ENCODE data around the gene CPA3. TPM values are rescaled to one million over a fixed set of nuclear protein-coding genes. Genes with fewer than 3 reads are reported as not detected.

The CPA3 gene
- total RNA-seq, 1 experiment from 2014 or later = not detected

DNA sequence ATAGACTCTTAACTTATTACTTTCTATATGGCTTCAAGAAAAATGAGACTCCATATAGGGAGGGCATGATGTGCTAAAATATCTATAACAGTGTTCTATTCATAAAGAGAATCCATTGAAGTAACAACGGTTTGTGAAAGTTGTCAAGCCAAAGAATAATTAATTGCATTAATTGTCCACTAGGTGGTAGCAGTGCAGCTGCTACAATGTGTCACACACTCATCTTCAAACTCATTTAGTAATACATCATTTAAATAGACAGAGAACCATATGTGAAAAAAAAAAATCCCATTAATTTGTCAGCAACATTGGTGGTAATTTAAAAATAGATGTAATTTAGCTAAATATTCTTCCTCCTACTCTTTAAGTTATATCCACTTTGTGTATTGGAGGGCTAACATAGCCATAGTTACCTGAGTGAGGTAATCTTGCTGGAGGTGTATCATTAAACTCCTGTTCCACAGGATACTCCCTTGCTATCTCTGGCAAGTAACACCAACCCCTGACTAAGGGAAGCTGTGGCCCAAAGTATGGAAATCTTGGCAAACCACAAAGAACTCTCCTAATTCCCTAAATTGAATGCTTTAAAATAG is 3.7 kb upstream of the CPA3 start:
- DNase-seq (ENCODE audit: low spot score) = peak; percentile 63

DNA sequence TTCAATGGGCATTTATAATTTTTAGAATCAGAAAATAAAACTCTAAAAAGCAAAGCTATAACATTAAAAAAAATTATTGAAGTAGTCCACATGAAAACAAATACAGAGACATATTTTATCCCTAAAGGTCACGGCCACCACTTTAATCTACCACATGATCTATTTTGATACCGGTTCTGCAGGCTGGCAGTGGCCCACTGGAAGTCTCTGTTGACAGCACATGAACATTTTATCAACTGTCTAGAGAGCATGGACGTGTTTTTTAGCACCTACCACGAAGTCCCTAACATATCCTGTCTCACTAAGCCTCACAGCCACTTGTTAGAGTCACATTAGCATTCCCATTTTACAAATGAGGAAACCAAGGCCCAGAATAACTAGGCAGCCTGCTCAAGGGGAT is 1.8 kb upstream of the CPA3 start:
- DNase-seq (ENCODE audit: low spot score) = no peak

DNA sequence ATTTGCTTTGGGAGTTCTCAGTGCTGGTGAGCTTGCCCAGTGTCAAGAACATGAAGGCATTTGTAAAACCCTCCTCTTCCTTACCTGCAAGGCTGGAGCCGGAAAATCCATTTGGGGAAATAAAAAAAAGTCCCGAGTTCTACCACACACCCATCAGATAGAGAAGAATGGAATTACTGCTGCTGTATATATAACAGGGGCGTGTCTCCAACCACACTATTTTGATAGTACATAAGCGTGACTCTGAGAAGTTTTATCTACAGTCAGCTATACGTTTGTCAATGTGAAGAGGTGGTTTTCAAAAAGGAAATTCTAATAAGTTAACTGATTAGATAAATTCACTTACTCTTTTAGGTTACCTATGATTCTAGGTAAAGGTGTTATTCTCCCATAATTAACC is 1.3 kb upstream of the CPA3 start:
- DNase-seq (ENCODE audit: low spot score) = no peak

DNA sequence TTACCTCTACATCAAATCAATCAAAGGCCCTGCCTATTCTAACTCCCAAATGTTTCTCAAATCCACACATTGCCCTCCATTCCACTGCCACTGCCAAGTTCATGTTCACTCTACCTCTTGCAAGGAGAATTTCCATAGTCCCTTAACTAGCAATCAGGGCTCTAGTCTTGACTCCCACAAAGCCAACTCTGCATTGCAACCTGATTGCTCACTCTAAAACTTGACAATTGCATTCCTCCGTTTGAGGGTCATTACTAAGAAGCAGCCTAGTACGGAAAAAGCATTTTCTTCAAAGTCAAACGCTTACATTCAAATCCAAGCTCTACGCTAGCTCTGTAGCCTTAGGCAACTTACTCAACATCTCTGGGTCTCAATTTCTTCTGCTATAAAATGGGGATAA is 1.2 kb downstream of the CPA3 start:
- peak; percentile 59 for DNase-seq (ENCODE audit: low spot score)

DNA sequence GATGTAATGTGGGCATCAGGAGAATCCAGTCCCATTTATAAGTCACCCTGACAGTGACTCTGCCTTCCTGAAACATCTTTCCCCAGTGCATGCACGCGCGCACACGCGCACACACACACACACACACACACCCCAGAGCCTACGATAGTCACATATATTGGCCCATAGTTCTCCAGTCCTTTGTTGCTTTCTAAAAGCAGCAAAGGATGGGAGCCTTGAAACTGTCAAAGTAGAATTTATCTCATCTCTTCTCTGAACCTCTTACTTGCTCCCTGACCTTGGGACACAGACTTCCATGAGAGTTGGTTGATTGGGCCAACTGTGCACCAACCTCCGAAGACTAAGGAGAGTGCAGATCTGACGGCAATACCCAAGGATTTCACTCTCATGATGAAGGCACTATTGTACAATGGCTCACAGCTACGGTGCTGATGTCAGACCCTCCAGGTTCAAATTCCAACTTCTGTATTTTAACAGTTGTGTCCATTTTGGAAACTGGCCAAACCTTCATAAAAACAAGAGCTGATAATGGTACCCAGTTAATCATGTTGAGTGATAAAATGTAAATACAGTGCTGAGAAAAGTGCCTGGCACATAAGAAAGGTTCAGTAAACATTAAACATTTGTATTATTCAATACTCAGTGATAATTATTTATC is 8.3 kb downstream of the CPA3 start:
- DNase-seq (ENCODE audit: low spot score) = no peak

DNA sequence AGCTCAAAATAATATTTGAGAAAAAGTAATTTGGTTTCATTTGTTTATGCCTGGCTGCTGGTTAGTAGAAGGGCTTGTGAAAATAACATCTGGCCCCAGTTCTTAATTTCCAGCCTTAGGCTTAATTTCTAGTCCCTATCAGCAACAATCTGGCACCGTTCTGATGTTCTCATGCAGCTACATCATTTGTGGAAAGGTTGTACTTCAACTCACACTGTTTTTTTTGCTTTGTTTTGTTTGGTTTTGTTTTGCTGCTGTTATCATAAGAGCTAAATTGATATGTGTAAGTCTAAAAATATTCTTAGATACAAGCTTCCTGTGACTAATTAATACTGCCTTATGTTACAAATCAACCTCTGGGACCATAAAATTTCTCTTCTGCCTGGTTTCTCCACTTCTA is 8.9 kb downstream of the CPA3 start:
- no peak for DNase-seq (ENCODE audit: low spot score)

DNA sequence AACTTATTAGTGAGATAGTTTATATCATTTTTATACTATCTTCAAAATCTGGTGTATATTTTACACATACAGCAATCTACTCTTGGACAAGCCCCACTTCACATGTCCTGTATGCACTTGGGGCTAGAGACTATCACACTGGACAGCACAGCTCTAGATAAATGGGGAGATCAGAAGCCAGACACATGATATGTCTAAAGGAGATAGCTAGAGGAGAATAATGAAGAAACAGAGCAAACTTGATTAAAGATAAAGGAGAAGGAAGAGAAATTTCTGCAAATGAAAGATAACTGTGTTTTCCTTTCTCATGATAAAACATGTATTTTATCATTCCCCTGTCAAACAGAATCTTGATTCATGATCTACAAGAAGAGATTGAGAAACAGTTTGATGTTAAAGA is 13.0 kb downstream of the CPA3 start:
- DNase-seq (ENCODE audit: low spot score) = no peak

DNA sequence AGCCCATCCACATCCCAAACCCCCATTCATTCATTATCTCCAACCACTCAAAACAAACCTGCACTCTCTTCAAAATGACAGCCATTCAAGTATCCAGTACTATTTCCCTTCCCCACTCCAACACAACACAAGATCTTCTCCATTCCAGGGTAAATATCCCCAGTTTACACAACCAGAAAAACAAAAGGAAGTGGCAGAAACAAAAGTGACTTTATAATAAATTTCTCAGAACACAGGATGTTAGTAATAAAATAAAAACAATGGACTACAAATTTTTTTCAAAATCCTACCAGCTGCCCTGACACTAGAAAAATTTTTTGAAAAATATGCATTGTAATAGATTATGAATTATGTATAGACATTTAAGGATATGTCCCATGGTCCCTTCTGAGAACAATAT is 14.2 kb downstream of the CPA3 start:
- no peak for DNase-seq (ENCODE audit: low spot score)

DNA sequence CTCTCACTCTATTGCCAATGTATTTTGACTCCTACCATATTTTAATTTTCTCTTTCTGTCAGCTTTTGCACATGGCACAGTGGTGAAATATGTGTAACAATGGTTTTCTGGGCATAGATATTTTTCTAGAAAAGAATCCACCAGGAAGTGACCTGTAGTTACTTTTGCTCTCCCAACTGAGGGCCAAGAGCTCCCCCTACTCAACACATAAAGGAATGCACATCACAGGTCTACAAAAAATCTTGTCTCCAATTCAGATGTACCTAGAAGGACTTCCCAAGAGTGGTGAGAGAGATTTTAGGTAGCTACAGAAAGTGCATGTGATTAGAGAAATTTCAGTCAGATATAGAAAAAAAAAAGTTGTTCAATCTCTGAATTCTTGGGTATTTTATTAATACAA is 15.6 kb downstream of the CPA3 start:
- no peak for DNase-seq (ENCODE audit: low spot score)

DNA sequence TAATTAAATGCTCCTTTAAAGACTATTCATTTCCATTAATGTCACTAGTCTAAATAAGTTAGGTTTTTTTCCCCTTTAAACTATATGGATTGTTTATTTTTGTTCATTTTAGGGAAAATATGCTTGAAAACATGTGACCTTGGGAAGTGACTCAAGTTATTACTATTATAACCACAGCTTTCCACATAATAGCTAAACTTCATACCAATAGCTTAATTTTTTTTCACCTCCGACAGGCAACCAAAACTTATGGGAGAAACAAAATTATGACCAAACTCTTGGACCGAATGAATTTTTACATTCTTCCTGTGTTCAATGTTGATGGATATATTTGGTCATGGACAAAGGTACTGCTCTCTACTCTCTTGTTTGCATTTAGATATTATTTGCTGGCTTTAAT is 16.2 kb downstream of the CPA3 start:
- no peak for DNase-seq (ENCODE audit: low spot score)

DNA sequence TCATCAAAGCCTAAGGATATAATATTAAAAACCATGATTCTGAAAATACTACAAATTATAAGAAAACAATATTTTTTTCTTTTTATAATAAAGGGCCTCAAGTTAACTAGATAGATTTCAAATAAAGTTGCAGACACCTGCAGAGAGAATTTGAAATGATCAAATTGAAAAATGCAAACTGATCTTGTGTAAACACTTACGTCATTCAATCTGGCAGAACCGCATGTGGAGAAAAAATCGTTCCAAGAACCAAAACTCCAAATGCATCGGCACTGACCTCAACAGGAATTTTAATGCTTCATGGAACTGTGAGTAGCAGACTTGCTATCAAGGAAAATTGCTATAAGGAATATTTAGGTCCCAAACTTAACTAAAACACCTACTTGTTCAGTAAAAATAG is 17.2 kb downstream of the CPA3 start:
- no peak for DNase-seq (ENCODE audit: low spot score)

DNA sequence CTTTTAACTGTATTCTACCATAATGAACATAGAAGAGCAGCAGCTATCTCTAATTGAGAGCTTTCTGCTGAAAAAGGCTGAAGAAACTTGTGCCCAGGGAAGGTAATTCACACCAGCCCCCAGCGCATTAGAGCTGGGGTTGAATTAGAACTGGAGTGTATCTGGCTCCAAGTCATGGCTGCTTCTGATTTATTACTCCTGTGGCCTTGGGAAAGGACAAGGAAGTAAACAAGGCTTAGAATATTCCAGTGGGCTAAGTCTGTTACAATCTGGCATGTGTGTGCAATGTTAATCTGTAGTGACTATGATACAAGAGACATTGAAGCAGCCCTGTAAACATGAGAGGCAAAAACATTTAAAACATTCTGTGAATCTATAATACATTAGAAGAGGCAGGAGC is 18.1 kb downstream of the CPA3 start:
- DNase-seq (ENCODE audit: low spot score) = no peak

DNA sequence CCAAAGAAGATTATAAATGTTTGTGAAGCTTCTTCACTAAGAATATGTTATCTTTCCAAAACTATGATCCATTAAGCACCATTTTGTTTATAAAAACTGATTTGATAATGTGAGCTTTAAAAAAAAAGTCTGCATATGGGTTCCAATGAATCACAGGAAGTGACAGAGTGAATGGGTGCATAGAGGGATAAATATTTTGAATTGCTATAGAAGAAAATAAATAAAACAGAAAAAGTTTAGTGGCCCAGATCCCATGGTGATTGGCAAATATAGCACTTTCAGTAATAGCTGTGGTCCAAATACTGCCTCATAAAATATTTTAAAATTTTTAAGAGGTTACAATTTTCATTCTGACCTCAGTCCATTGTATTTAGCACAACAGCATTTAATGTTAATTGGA is 19.2 kb downstream of the CPA3 start:
- no peak for DNase-seq (ENCODE audit: low spot score)

DNA sequence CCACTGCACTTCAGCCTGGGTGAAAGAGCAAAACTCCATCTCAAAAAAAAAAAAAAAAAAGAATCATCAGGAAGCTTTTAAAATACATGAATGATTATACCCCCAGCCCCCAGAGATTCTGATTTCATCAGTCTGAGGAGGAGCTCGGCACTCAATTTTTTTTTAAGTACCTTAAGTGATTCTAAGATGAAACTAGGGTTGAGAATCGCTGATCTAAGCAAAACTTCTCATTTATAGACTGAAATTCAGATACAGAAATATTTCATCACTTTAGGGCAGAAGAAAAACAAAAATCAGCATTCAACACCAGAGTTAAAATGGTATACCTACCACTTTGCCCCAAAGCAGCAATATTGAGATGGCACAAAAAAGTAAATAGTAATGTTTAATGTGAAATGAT is 24.7 kb downstream of the CPA3 start:
- DNase-seq (ENCODE audit: low spot score) = no peak

DNA sequence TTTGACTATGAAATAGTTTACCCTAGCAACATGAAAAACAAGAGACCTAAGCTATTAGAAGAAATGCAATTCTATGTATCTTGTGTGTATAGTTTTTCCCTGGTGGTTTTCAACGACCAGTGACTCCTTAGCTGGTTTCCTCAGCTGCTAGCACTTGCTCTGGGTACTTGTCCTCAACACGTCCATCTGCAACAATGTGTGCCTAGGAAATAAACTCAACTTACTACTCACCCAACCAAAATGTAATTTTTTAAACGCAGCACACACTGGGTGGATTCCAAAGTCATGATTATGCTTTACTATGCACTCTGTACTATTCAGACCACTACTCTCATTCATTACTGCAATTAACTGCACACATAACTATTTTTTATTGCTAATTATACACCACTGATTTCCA is 31.0 kb downstream of the CPA3 start:
- no peak for DNase-seq (ENCODE audit: low spot score)

DNA sequence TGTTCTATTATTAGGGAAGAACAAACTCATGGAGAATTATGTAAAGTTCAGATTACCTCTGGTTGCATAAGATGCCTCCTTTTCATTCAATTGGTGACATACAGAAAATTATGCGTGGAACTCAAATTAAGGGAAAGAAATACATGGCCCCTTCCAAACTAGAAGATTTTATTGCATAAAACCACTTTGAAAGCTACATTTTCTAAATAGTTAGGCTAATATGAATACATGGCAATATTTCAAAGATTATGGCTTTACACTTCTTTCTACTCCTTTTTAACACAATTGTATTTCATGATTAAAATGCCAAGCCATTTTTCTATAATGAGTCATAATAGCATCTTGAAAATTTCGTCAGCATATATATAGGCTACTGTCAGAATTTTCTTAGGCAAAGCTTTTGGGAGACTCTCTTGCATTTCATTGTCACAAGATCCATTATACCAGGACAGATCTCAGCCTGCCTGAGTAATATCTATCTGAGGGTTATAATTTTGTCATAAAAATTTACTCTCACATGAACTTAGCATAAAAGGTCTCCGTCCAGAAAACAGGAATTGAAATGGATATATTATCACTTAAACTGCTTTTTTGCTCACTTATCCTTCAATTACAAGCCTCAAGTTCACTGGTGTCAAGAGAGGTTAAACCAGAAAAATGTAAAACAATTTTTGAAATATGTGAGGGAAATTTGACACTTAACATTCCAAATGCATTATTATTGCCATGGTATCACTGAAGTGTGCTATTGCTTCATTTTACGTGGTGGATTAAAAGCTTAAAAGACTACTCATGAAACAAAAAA is 37.1 kb downstream of the CPA3 start:
- peak; percentile 66 for DNase-seq (ENCODE audit: low spot score)

DNA sequence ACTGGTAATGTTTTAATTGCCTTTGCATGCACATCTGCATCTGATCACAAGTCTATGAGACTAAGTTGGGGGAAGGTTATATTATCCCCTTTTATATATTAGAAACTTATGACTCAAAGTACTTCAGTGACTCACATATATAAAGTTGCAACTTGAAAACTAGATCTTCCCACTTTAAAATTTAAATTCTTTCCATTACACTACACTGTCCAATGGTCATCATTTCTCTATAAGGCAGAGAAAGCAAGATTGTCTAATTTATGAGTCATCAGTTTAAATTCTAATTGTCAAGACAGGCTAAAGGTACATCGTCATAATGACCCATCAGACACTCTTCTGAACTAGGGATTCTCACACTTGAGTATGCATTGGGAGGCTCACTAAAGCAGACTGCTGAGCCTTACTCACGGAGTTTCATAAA is 37.9 kb downstream of the CPA3 start:
- DNase-seq (ENCODE audit: low spot score) = peak; percentile 75

DNA sequence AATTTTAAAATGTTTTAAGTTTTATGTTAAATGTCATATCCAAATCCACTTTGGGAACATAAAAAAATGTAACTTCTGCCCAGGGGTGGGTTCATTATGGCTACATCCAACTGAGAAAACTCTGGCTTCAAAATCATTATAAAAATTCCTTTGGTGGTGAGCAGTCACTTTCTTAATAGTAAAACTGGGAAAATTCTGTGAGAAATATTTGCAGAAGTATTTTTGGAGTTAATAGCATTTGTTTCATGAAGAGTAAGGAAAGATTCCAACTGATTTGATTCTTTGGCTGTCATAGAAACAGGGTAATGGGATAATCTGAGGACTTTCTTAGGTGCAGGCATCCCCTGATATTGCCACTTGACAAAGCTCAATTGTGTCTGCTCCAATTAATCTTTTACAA is 38.8 kb downstream of the CPA3 start:
- no peak for DNase-seq (ENCODE audit: low spot score)

DNA sequence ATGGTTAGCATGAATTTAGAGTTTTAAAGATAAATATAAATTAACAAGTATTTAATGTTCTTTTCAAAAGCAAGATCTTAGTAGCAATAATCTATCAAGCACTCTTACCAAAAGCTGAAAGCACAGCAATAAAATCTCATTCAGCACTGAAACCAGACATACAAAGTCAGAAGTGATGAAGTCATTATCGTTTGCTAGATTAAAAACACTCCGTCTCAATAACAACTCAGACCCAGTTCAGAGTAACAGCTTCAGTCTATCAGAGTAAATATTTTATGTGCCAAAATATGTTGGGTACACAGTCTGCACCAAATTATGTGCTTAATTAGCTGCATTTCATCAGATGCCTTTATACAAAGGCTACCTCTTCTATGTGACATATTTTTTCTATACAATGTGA is 41.6 kb downstream of the CPA3 start:
- DNase-seq (ENCODE audit: low spot score) = no peak

DNA sequence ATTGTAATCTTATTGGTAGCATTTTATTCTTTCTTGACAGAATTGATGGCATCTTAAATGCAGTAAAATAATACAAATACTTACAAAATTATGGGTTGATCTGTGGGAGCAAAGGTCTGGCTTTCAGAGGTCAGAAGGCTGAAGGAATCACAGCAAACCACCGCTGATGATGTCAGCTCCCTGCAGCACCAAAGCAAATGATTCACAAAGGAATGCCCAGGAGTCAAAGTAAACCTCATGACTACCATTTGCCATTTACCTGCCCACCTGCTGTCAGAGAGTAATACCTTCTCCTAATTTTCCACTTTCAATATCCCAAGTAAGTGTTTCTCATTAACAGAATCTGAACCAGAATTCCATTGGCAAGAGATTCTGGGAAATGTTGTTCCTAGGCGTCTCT is 46.1 kb downstream of the CPA3 start:
- peak; percentile 7 for DNase-seq (ENCODE audit: low spot score)

DNA sequence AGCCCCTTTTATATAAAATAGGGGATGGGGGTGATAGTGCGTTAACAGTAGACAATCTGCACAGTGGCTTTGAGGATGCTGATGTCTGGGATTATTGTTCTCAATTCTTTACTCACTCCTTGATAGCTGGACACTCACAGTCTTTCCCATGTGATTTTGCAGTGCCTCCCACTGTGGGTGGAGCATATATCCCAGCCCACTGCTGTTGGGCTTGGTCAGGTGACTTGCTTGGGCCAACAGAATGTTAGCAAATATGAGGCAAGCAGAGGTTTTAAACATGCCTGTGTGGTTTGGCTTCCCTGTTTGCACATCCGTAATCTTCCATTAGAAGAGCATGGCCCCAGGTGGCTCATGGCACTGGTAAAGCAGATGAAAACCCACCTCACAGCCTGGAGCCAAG is 46.5 kb downstream of the CPA3 start:
- peak; percentile 4 for DNase-seq (ENCODE audit: low spot score)

DNA sequence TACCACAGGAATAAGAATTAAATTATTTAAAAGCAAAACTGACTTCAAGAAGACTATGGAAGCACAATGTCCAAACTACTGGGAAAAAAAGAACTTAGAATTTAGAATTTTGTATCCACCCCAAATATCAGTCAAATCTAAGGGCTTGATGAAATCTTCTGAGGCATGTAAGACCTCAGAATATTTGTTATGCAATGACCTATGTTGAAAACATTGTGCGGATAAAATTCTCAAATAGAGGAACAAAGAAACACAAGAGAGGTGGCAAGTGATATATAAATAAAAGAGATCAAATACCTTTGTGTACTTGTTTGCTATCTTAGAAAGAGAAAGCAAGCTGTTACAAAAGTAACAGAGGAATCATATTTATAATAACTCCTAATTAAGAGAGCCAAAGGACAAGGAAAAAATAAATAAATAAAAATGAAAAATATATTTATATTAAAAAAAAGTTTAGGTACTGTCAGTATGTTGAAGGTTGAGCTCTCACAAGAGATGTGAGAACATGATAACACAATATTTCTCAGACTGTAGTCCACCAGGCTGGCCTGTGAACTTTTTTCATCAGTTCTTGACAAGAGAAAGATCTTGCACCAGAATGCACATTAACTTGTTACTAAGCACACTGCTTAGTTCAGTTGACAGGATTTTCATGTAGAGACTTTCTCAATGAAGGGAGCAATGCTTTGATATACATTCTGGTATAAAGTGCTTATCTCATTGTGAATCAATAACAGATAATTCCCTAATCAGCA is 50.0 kb downstream of the CPA3 start:
- DNase-seq (ENCODE audit: low spot score) = no peak

DNA sequence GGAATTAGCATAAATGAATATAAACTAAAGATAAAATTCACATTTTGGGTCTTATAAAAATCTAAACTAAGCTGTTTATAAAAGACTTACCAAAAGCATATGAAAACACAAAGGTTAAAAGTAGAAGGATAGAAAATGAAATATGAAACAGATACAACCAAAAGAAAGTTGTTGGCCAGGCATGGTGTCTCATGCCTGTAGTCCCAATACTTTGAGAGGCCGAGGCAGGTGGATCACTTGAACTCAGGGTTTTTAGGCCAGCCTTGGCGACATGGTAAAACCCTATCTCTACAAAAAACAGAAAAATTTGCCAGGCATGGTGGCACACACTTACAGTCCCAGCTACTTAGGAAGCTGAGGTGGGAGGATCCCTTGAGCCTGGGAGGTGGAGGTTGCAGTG is 51.0 kb downstream of the CPA3 start:
- no peak for DNase-seq (ENCODE audit: low spot score)

Measured in A172 (cell line).